Measurements from ENCODE around the gene DLGAP4.

Gene DLGAP4

GRCh38 chr20:36479938-36480337 is 173.8 kb downstream of the DLGAP4 start:
- H3K27ac Mint-ChIP-seq: no peak overlapping the region
- no peaks in the 10 kb centered on the region for H3K27me3 Mint-ChIP-seq
- peaks cover 9% of the 10 kb centered on the region for H3K4me1 Mint-ChIP-seq

GRCh38 chr20:36480456-36481048 is 174.4 kb downstream of the DLGAP4 start:
- Mint-ChIP-seq H3K4me3 (no peak overlapping the region), H3K4me1 (peaks cover 8% of the 10 kb centered on the region), H3K9me3 (no peaks in the 10 kb centered on the region), H3K36me3 (peaks cover 1% of the 10 kb centered on the region), H3K27ac (no peak overlapping the region), H3K27me3 (no peaks in the 10 kb centered on the region)
- CTCF ChIA-PET: interaction anchor here (0.9 to 1.9 kb wide), 3 partner anchors 13 to 25 kb away, joined by 3 to 7 read pairs (median 3); no protein-coding TSS in a partner anchor
- no peak for DNase-seq

More at GRCh38 chr20:36479938-36480337, 173.8 kb downstream of the DLGAP4 start:
- Mint-ChIP-seq H3K4me3 (no peak overlapping the region), H3K36me3 (peaks cover 1% of the 10 kb centered on the region), H3K9me3 (no peaks in the 10 kb centered on the region)
- DNase-seq: no peak
- CTCF ChIA-PET: interaction anchor here (0.6 to 1.9 kb wide), 3 partner anchors 13 to 246 kb away, joined by 3 to 7 read pairs (median 3); no protein-coding TSS in a partner anchor

DNA sequence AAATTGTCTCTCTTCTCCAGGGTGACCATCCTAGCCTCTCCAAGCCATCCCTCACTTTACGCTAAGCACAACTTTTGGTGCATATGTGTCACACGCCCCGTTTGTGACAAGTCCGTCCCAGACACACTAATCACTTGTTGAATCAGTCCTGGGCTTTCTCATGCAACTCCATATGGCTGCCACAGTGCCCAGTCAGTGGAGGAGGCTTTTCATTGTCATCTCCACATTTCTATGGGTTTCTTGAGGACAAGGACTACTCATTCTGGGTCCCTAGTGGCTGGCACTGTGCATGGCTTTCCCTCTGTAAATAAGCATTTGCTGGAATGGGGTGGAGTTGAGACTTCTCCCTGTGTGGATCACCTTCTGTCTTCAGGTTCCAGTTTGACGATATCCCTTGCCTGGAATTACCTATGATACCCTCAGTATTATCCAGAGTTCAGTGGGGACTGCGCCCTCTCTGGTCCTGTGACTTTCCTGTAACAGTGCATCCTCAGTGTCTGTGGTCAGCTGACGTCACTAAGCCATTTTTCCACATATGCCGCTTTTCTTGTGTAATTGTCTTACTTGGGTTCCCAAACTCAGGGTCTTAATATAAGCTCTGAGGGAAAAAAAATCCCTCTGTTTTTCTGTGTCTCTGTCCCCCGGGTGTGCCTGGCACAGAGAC is 175.4 kb downstream of the DLGAP4 start:
- CTCF ChIA-PET: interaction anchor here (0.9 to 1.2 kb wide), 2 partner anchors 9 to 25 kb away, joined by 3 read pairs; no protein-coding TSS in a partner anchor
- no peak for DNase-seq
- peaks cover 1% of the 10 kb centered on the region for H3K36me3 Mint-ChIP-seq
- H3K27me3 Mint-ChIP-seq: no peaks in the 10 kb centered on the region
- H3K4me3 Mint-ChIP-seq: no peak overlapping the region
- H3K27ac Mint-ChIP-seq: no peak overlapping the region
- H3K4me1 Mint-ChIP-seq: peaks cover 8% of the 10 kb centered on the region
- H3K9me3 Mint-ChIP-seq: no peaks in the 10 kb centered on the region

GRCh38 chr20:36482044-36482473 is 175.9 kb downstream of the DLGAP4 start:
- H3K4me1 Mint-ChIP-seq: peaks cover 8% of the 10 kb centered on the region
- H3K36me3 Mint-ChIP-seq: peaks cover 1% of the 10 kb centered on the region
- CTCF ChIA-PET: interaction anchor here (1.2 kb wide), 1 partner anchor 9 kb away, joined by 3 read pairs; no protein-coding TSS in a partner anchor
- no peaks in the 10 kb centered on the region for H3K9me3 Mint-ChIP-seq
- H3K4me3 Mint-ChIP-seq: no peak overlapping the region
- H3K27ac Mint-ChIP-seq: no peak overlapping the region
- no peaks in the 10 kb centered on the region for H3K27me3 Mint-ChIP-seq
- no peak for DNase-seq

GRCh38 chr20:36483209-36483918 is 177.2 kb downstream of the DLGAP4 start:
- H3K4me1 Mint-ChIP-seq: peaks cover 8% of the 10 kb centered on the region
- H3K9me3 Mint-ChIP-seq: no peaks in the 10 kb centered on the region
- no peak overlapping the region for H3K27ac Mint-ChIP-seq
- no peak overlapping the region for H3K4me3 Mint-ChIP-seq
- peaks cover 1% of the 10 kb centered on the region for H3K36me3 Mint-ChIP-seq
- CTCF ChIA-PET: no interaction called here
- H3K27me3 Mint-ChIP-seq: no peaks in the 10 kb centered on the region
- no peak for DNase-seq

DNA sequence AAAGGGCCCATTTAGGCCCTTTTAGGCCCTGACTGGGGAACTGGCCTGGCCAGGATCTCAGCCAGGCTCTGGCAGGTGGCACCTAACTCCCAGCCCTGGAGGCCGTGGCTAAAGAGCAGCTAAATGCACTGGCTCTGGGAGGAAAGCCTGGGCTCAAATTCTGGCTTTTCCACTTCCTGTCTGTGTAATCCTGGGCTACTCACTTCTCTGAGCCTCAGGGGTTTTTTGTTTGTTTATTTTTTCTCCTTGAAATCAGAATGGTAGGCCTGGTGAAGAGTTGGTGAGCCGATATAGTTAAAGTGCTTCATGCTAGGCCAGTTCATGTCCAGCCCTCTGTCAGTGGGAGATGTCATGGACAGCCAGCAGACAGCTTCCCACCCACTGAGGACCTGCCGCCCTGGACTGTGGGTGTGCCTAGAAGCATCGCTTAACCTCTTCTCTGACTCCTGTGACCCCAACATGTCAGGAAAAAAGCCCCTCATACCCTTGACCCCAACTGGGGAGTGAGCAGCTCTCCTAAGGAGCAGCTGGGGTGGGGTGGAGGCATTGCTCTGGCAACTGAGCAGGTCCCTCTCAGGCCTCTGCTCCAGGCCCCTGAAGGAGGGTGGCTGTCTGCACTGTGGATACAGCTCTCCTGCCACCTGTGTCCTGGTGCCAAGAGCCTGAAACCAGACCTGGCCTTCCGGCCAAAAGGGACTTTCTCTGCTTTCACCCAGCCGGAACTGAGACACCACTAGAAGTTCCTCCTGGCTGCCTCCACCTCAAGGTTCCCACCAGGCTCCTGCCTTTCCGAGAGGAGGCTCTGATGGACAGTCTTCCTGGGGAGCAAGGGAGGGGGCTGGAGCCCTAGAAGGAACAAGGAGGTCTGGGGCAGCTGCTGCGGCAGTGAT is 178.0 kb downstream of the DLGAP4 start:
- peaks cover 8% of the 10 kb centered on the region for H3K4me1 Mint-ChIP-seq
- peaks cover 1% of the 10 kb centered on the region for H3K36me3 Mint-ChIP-seq
- DNase-seq: no peak
- no peak overlapping the region for H3K4me3 Mint-ChIP-seq
- H3K27ac Mint-ChIP-seq: no peak overlapping the region
- H3K27me3 Mint-ChIP-seq: no peaks in the 10 kb centered on the region
- CTCF ChIA-PET: no interaction called here
- no peaks in the 10 kb centered on the region for H3K9me3 Mint-ChIP-seq

DNA sequence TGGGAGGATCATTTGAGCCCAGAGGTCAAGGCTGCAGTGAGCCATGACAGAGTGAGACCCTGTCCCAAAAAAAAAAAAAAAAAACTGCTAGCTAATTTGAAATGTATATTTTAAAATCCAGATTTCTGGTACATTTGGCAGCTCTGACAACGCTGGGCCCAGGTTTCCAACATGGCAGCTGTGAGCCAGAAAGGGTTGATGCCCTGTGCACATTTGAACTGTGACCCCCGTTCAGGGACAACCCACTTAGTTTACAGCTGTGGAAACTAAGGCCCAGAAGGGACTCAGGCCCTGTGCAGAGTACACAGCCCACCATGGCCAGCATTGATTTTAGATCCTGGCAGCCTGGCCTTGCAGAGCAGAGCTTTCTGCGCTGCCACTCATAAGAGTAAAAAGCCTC is 179.1 kb downstream of the DLGAP4 start:
- CTCF ChIA-PET: interaction anchor here (1.4 kb wide), 1 partner anchor 16 kb away, joined by 4 read pairs; no protein-coding TSS in a partner anchor
- Mint-ChIP-seq H3K36me3 (peaks cover 1% of the 10 kb centered on the region), H3K4me1 (peaks cover 7% of the 10 kb centered on the region), H3K27ac (no peak overlapping the region), H3K27me3 (peaks cover 4% of the 10 kb centered on the region), H3K9me3 (no peaks in the 10 kb centered on the region), H3K4me3 (no peak overlapping the region)
- no peak for DNase-seq

DNA sequence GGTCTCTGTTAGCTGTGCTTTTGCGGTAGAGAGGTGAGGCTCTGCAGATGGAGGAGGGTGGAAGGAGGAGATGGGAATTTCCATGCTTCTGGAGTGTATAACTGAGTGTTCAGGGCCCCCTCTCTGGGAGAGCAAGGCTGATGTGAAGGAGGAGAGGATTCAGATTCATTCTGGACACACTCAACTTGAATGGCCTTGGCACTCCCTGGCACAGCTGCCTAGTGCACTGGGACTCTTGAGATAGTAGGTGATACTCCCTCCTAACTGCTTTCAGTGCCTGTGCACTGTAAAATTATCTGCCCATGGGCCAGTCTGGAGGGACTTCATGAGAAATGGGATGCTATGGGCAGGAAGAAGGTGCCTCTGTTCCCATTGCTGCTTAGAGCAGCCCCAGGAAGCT is 180.9 kb downstream of the DLGAP4 start:
- H3K4me3 Mint-ChIP-seq: no peak overlapping the region
- no peak for DNase-seq
- CTCF ChIA-PET: no interaction called here
- H3K4me1 Mint-ChIP-seq: peaks cover 15% of the 10 kb centered on the region
- H3K9me3 Mint-ChIP-seq: no peaks in the 10 kb centered on the region
- H3K27ac Mint-ChIP-seq: no peak overlapping the region
- H3K27me3 Mint-ChIP-seq: peaks cover 4% of the 10 kb centered on the region
- H3K36me3 Mint-ChIP-seq: peaks cover 1% of the 10 kb centered on the region

DNA sequence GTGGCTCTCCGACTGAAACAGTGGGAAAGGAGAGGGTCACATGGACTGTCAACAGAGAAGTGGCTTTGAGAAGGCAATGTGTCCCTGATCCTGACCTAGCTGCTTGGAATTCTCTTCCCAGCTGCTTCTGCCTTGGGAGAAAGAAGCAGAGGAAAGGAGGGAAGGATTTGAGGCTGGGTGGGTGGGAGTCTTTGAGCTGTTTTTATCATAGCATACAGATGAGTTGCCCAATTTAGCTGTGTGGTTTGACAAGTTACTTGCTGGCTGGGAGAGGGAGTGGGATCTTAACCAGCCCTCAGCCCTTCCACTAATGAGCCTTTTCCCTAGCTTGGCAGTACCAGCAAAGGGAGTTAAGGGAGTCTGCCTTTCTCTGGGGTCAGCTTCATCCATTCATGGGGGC is 184.1 kb downstream of the DLGAP4 start:
- H3K4me3 Mint-ChIP-seq: no peak overlapping the region
- peaks cover 4% of the 10 kb centered on the region for H3K27me3 Mint-ChIP-seq
- H3K4me1 Mint-ChIP-seq: peaks cover 28% of the 10 kb centered on the region
- H3K27ac Mint-ChIP-seq: no peak overlapping the region
- CTCF ChIA-PET: interaction anchor here (1.5 kb wide), 1 partner anchor 13 kb away, joined by 4 read pairs; no protein-coding TSS in a partner anchor
- H3K36me3 Mint-ChIP-seq: peaks cover 1% of the 10 kb centered on the region
- H3K9me3 Mint-ChIP-seq: no peaks in the 10 kb centered on the region
- no peak for DNase-seq

- CTCF ChIA-PET: interaction anchor here (0.6 to 1.5 kb wide), 5 partner anchors 20 to 290 kb away, joined by 3 to 6 read pairs (median 3); no protein-coding TSS in a partner anchor
- Mint-ChIP-seq H3K9me3 (no peaks in the 10 kb centered on the region), H3K36me3 (peaks cover 2% of the 10 kb centered on the region), H3K4me1 (peaks cover 28% of the 10 kb centered on the region), H3K27me3 (peaks cover 4% of the 10 kb centered on the region), H3K4me3 (peak overlapping the region; percentile 35), H3K27ac (peak overlapping the region; percentile 90)
- DNase-seq: peak; percentile 79
Measured at GRCh38 chr20:36491901-36492617, 185.9 kb downstream of the DLGAP4 start.

- peaks cover 4% of the 10 kb centered on the region for H3K36me3 Mint-ChIP-seq
- peak; percentile 33 for DNase-seq
- peak overlapping the region; percentile 19 for H3K27ac Mint-ChIP-seq
- no peaks in the 10 kb centered on the region for H3K9me3 Mint-ChIP-seq
- no peak overlapping the region for H3K4me3 Mint-ChIP-seq
- CTCF ChIA-PET: interaction anchor here (1.1 to 1.5 kb wide), 5 partner anchors 13 to 30 kb away, joined by 3 to 6 read pairs (median 3); no protein-coding TSS in a partner anchor
- H3K27me3 Mint-ChIP-seq: peaks cover 4% of the 10 kb centered on the region
- H3K4me1 Mint-ChIP-seq: peaks cover 28% of the 10 kb centered on the region
Measured at GRCh38 chr20:36493051-36493800, 187.1 kb downstream of the DLGAP4 start.

DNA sequence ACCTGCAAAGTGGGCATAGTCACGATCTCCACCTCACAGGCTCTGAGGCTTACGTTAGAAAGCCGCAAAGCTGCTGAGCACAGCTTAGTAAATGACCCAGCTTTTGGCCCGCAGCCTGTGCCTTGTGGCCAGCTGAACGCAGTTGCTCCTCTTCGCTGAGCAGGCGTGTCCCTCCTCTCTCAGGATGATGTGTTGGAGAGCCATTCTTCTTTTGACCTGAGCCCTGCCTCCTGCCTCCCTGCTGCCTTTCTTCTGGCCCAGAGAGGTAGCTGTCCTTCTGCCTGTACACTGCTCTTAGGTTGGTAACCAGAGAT is 187.6 kb downstream of the DLGAP4 start:
- no peaks in the 10 kb centered on the region for H3K9me3 Mint-ChIP-seq
- H3K27ac Mint-ChIP-seq: no peak overlapping the region
- peaks cover 4% of the 10 kb centered on the region for H3K27me3 Mint-ChIP-seq
- H3K4me1 Mint-ChIP-seq: peaks cover 28% of the 10 kb centered on the region
- CTCF ChIA-PET: interaction anchor here (0.7 to 1.3 kb wide), 3 partner anchors 14 to 43 kb away, joined by 3 read pairs; no protein-coding TSS in a partner anchor
- no peak for DNase-seq
- no peak overlapping the region for H3K4me3 Mint-ChIP-seq
- peaks cover 5% of the 10 kb centered on the region for H3K36me3 Mint-ChIP-seq

All from activated naive CD4-positive, alpha-beta T cell treated with anti-CD3 and anti-CD28 coated beads, Interleukin-2, amount 10 ng/mL, durations not matched to agents 7 days and 5 days (primary cell).